ENCODE results near the gene HMX1. TPM values are rescaled to one million over a fixed set of nuclear protein-coding genes. Genes with fewer than 3 reads are reported as not detected.

HMX1 gene
- total and polyA plus RNA-seq, 9 donors, result 0.08 to 0.21 (median 0.12) TPM; not detected in 1

DNA sequence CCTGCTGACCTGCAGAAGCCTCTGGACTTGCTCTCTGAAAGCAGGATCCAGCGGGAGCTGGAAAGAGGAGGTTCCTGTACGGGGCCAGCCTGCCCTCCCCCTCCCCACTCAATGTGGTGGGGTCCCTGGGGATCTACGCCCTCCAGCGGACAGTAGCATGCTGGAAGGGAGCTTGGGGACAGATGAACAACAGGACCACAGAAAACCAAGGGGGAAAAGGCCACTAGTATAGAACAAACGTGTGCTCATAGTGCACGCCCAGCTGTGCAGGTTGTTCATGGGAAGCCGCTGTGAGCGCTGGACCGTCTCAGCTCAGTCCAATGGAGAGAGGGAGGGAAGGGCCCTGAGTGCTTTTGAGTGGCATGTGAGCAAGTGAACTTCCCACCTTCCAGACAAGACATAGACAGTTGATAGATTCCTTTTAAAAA is 15.8 kb downstream of the HMX1 start:
- Histone ChIP-seq H3K4me3 (ENCODE audit: low read length) (no peak overlapping the region), H3K27me3 (ENCODE audit: control insufficient read depth, insufficient read depth, low read length) (peaks cover 94% of the 10 kb centered on the region), H3K27ac (ENCODE audit: low read length) (no peak overlapping the region), H3K36me3 (ENCODE audit: control insufficient read depth, insufficient read depth, low read length) (no peaks in the 10 kb centered on the region), H3K9me3 (replicated peaks; ENCODE audit: control insufficient read depth, low read depth, low read length) (peaks cover 4% of the 10 kb centered on the region), H3K4me1 (ENCODE audit: control insufficient read depth, insufficient read depth, low read length) (peaks cover 14% of the 10 kb centered on the region)
- WGBS (ENCODE audit: insufficient coverage), result 0% methylated on average over 5 of the region's 9 CpGs
- DNase-seq, result no peak

- Histone ChIP-seq H3K4me1 (ENCODE audit: control insufficient read depth, insufficient read depth, low read length) (peaks cover 14% of the 10 kb centered on the region), H3K9me3 (replicated peaks; ENCODE audit: control insufficient read depth, low read depth, low read length) (peaks cover 4% of the 10 kb centered on the region), H3K27ac (ENCODE audit: low read length) (no peak overlapping the region), H3K36me3 (ENCODE audit: control insufficient read depth, insufficient read depth, low read length) (no peaks in the 10 kb centered on the region), H3K4me3 (ENCODE audit: low read length) (no peak overlapping the region), H3K27me3 (ENCODE audit: control insufficient read depth, insufficient read depth, low read length) (peaks cover 89% of the 10 kb centered on the region)
- 6% methylated on average over 10 of the region's 10 CpGs for WGBS (ENCODE audit: insufficient coverage)
- peak; percentile 14 for DNase-seq
Observed at GRCh38 chr4:8854931-8855330, 16.7 kb downstream of the HMX1 start.

GRCh38 chr4:8854016-8854415 is 17.6 kb downstream of the HMX1 start:
- H3K4me3 ChIP-seq (ENCODE audit: low read length), result no peak overlapping the region
- H3K27me3 ChIP-seq (ENCODE audit: control insufficient read depth, insufficient read depth, low read length), result peaks cover 86% of the 10 kb centered on the region
- 26% methylated on average over 3 of the region's 6 CpGs for WGBS (ENCODE audit: insufficient coverage)
- H3K9me3 ChIP-seq (replicated peaks; ENCODE audit: control insufficient read depth, low read depth, low read length), result peaks cover 4% of the 10 kb centered on the region
- H3K4me1 ChIP-seq (ENCODE audit: control insufficient read depth, insufficient read depth, low read length), result peaks cover 14% of the 10 kb centered on the region
- no peaks in the 10 kb centered on the region for H3K36me3 ChIP-seq (ENCODE audit: control insufficient read depth, insufficient read depth, low read length)
- DNase-seq, result no peak
- H3K27ac ChIP-seq (ENCODE audit: low read length), result no peak overlapping the region

DNA sequence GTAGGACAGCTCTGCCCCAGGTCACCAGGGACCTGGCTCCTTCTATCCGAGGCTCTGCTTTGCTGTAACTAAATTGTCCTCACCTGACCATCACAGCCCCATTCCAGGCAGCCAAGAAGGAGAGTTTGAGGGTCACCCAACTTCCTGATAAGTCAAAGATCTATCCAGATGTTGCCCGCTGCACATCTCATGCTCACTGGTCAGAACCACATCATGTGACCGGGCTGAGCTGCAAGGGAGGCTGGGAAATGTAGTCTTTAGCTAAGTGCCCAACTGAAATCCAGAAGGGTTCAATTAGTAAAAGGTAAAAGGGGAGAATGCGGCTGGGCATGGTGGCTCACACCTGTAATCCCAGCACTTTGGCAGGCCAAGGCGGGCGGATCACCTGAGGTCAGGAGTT is 18.4 kb downstream of the HMX1 start:
- 79% methylated on average over 3 of the region's 6 CpGs for WGBS (ENCODE audit: insufficient coverage)
- H3K4me1 ChIP-seq (ENCODE audit: control insufficient read depth, insufficient read depth, low read length), result peaks cover 12% of the 10 kb centered on the region

GRCh38 chr4:8852118-8852704 is 19.4 kb downstream of the HMX1 start:
- H3K4me3 ChIP-seq (ENCODE audit: low read length), result no peak overlapping the region
- H3K36me3 ChIP-seq (ENCODE audit: control insufficient read depth, insufficient read depth, low read length), result no peaks in the 10 kb centered on the region
- no peak for DNase-seq
- no peak overlapping the region for H3K27ac ChIP-seq (ENCODE audit: low read length)
- H3K4me1 ChIP-seq (ENCODE audit: control insufficient read depth, insufficient read depth, low read length), result peaks cover 1% of the 10 kb centered on the region
- WGBS (ENCODE audit: insufficient coverage), result 42% methylated on average over 15 of the region's 17 CpGs
- H3K27me3 ChIP-seq (ENCODE audit: control insufficient read depth, insufficient read depth, low read length), result peaks cover 82% of the 10 kb centered on the region
- H3K9me3 ChIP-seq (replicated peaks; ENCODE audit: control insufficient read depth, low read depth, low read length), result peaks cover 4% of the 10 kb centered on the region

More for the DNA sequence above, 18.4 kb downstream of the HMX1 start:
- Histone ChIP-seq H3K36me3 (ENCODE audit: control insufficient read depth, insufficient read depth, low read length) (no peaks in the 10 kb centered on the region), H3K9me3 (replicated peaks; ENCODE audit: control insufficient read depth, low read depth, low read length) (peaks cover 4% of the 10 kb centered on the region), H3K27ac (ENCODE audit: low read length) (no peak overlapping the region), H3K27me3 (ENCODE audit: control insufficient read depth, insufficient read depth, low read length) (peaks cover 86% of the 10 kb centered on the region), H3K4me3 (ENCODE audit: low read length) (no peak overlapping the region)
- DNase-seq, result no peak

- WGBS (ENCODE audit: insufficient coverage), result 87% methylated on average over 11 of the region's 20 CpGs
- no peak overlapping the region for H3K27ac ChIP-seq (ENCODE audit: low read length)
- H3K36me3 ChIP-seq (ENCODE audit: control insufficient read depth, insufficient read depth, low read length), result no peaks in the 10 kb centered on the region
- no peak for DNase-seq
- peaks cover 79% of the 10 kb centered on the region for H3K27me3 ChIP-seq (ENCODE audit: control insufficient read depth, insufficient read depth, low read length)
- no peak overlapping the region for H3K4me3 ChIP-seq (ENCODE audit: low read length)
- H3K4me1 ChIP-seq (ENCODE audit: control insufficient read depth, insufficient read depth, low read length), result no peaks in the 10 kb centered on the region
- H3K9me3 ChIP-seq (replicated peaks; ENCODE audit: control insufficient read depth, low read depth, low read length), result peaks cover 4% of the 10 kb centered on the region
Observed at GRCh38 chr4:8851321-8852117, 20.1 kb downstream of the HMX1 start.

DNA sequence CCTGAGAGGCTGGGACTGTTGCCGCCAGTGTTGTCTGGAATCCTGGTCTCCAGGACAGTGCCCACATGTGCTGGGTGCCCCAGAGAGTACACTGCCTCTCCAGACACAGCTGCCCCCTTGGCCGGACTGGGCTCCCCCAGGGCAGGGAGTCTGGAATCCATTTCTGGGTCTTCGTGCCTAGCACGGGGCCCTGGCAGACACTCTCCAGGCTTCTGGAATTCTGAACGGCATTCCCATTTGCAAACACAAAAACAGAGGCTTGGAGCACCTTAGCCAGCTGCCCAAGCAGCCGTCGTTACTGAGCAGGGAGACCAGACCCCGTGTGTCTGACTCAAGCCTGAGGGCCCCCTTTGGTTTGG is 20.8 kb downstream of the HMX1 start:
- DNase-seq, result no peak
- H3K9me3 ChIP-seq (replicated peaks; ENCODE audit: control insufficient read depth, low read depth, low read length), result peaks cover 4% of the 10 kb centered on the region
- no peaks in the 10 kb centered on the region for H3K4me1 ChIP-seq (ENCODE audit: control insufficient read depth, insufficient read depth, low read length)
- H3K27me3 ChIP-seq (ENCODE audit: control insufficient read depth, insufficient read depth, low read length), result peaks cover 75% of the 10 kb centered on the region
- H3K27ac ChIP-seq (ENCODE audit: low read length), result no peak overlapping the region
- no peak overlapping the region for H3K4me3 ChIP-seq (ENCODE audit: low read length)
- WGBS (ENCODE audit: insufficient coverage), result 61% methylated on average over 8 of the region's 8 CpGs
- H3K36me3 ChIP-seq (ENCODE audit: control insufficient read depth, insufficient read depth, low read length), result no peaks in the 10 kb centered on the region

DNA sequence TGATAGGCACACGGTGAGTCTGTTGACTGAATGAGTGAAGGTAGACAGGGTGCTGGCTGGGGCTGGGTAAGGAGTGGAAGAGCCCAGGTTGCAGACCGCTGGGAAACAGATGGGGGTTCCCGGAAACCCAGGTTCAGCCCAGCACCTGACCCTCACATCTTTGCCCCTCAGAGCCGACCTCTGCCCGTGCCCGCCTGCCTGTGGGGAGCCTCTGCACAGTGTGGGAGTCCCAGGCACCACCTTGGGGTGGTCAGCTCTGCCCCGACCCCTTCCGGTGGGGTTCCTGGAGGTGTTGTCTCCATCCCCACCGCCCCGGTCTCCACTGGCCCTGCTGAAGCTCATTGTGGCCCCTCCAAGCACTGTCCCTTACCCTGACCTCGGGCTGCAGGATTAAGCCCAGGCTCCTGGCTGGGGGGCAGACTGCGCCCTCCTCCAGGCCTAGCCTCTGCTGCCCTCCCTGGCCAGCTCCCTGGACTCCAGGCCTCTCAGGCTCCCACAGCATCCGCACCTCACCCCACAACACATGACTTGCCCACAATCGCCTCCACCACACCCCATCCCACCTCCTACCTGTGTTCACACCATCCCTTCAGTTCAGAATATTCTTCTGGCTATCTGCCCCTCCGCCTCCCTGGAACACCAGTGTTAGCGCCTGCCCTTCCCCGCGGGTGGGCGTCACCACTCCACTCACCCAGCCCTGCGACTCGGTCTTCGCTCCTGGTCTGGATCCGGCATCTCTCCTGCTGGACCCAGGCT is 21.4 kb downstream of the HMX1 start:
- Histone ChIP-seq H3K36me3 (ENCODE audit: control insufficient read depth, insufficient read depth, low read length) (no peaks in the 10 kb centered on the region), H3K27ac (ENCODE audit: low read length) (no peak overlapping the region), H3K9me3 (replicated peaks; ENCODE audit: control insufficient read depth, low read depth, low read length) (peaks cover 4% of the 10 kb centered on the region), H3K27me3 (ENCODE audit: control insufficient read depth, insufficient read depth, low read length) (peaks cover 74% of the 10 kb centered on the region), H3K4me3 (ENCODE audit: low read length) (no peak overlapping the region), H3K4me1 (ENCODE audit: control insufficient read depth, insufficient read depth, low read length) (no peaks in the 10 kb centered on the region)
- DNase-seq, result no peak
- WGBS (ENCODE audit: insufficient coverage), result 81% methylated on average over 22 of the region's 23 CpGs

DNA sequence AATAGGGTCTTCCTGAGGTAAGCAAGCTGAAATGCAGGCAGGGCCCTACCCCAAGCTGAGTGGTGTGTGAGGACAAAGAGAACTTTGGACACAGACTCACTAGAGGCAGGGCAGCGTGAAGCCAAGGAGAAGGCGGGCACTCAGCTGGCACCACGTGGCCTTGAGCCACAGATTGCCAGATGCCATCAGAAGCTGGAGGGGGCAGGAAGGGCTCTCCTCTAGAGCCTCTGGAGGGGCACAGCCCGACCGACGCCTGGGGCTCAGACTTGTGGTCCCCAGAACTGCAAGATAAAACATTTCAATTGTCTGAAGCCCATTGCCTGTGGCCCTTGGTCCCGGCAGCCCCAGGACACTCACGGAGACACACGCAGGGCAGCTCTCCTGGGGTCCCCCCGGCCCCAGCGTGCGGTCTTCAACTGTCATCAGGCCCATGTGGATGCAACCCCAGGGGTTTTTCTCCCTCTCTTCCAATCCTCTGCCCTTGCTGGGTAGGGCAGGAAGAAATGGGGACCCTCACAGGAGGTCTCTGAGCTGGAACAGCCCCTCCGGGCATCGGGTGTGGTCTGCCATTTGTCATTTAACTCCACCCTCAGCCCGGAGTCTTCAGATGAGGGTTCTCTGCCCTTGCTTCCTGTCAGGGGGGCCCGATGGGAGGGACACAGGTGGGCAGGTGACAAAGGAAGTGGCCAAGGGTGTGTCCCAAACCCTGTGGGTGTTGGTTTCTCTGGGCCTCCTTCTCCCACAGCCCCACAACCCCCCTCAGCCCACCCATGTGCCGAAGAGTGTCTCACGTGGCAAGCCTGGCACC is 22.2 kb downstream of the HMX1 start:
- H3K27ac ChIP-seq (ENCODE audit: low read length), result no peak overlapping the region
- H3K4me3 ChIP-seq (ENCODE audit: low read length), result no peak overlapping the region
- H3K36me3 ChIP-seq (ENCODE audit: control insufficient read depth, insufficient read depth, low read length), result no peaks in the 10 kb centered on the region
- H3K4me1 ChIP-seq (ENCODE audit: control insufficient read depth, insufficient read depth, low read length), result no peaks in the 10 kb centered on the region
- 57% methylated on average over 10 of the region's 18 CpGs for WGBS (ENCODE audit: insufficient coverage)
- H3K27me3 ChIP-seq (ENCODE audit: control insufficient read depth, insufficient read depth, low read length), result peaks cover 70% of the 10 kb centered on the region
- H3K9me3 ChIP-seq (replicated peaks; ENCODE audit: control insufficient read depth, low read depth, low read length), result peaks cover 4% of the 10 kb centered on the region
- DNase-seq, result no peak

Measured in muscle of leg (tissue), 11 donors.